Upper lobe of left lung (tissue), 6 donors: ENCODE results near the gene CLIC3. TPM values are rescaled to one million over a fixed set of nuclear protein-coding genes. Genes with fewer than 3 reads are reported as not detected.

Experiments
- ATAC-seq, 2 donors: fragments of 200-7000 bp; cut with Tn5 transposase; one replicate each; pipeline ENCODE4 v1.9.1; 2022; ENCODE audit warnings: mild to moderate bottlenecking in 2 of 2, moderate library complexity in 2 of 2; ENCODE audit not compliant: low FRiP score in 2 of 2
- DNase-seq, 2 donors: peaks; one replicate each; pipeline ENCODE4 v3.0.0-alpha.2; 2019 to 2020
- H3K27ac ChIP-seq, 4 donors: fragments of 200-600 bp; sonication (generic); one replicate each; pipeline ENCODE4 v1.5.1; 2016 to 2019
- H3K27me3 ChIP-seq, 4 donors: fragments of 200-600 bp; sonication (generic); one replicate each; pipeline ENCODE4 v1.5.1; 2017 to 2019
- H3K36me3 ChIP-seq, 4 donors: fragments of 200-600 bp; sonication (generic); one replicate each; pipeline ENCODE4 v1.5.1; 2016 to 2019
- H3K4me1 ChIP-seq, 4 donors: fragments of 200-600 bp; sonication (generic); one replicate each; pipeline ENCODE4 v1.5.1; 2018 to 2019
- H3K4me3 ChIP-seq, 4 donors: fragments of 200-600 bp; sonication (generic); one replicate each; pipeline ENCODE4 v1.5.1; 2017 to 2019; ENCODE audit warnings: mild to moderate bottlenecking in 2 of 4, moderate library complexity in 1 of 4
- H3K9me3 ChIP-seq, 4 donors: fragments of 200-600 bp; sonication (generic); one replicate each; pipeline ENCODE4 v1.5.1; 2018 to 2019
- CTCF ChIP-seq, 6 experiments: fragments of 450-650 bp in 4 of 6; fragments of 200-600 bp in 2 of 6; sonication (generic) in 2 of 6; IDR thresholded peaks; one replicate each; pipeline ENCODE4 v1.5.1; 2016 to 2019; ENCODE audit warnings: antibody characterized with exemption in 6 of 6
- EP300 ChIP-seq, 4 donors: sonication (generic); formaldehyde crosslinking; IDR thresholded peaks; one replicate each; pipeline ENCODE4 v1.5.1; 2017; ENCODE audit warnings: antibody characterized with exemption in 4 of 4, control low read depth in 2 of 4
- POLR2A ChIP-seq, 4 donors: fragments of 450-650 bp; IDR thresholded peaks; one replicate each; pipeline ENCODE4 v1.5.1; 2016 to 2017; ENCODE audit warnings: antibody characterized with exemption in 4 of 4, mild to moderate bottlenecking in 2 of 4
- POLR2AphosphoS5 ChIP-seq, 2 donors: sonication (generic); formaldehyde crosslinking; IDR thresholded peaks; one replicate each; pipeline ENCODE4 v1.5.1; 2017; ENCODE audit warnings: antibody characterized with exemption in 2 of 2
- WGBS, 2 donors: methylation state at CpG; one replicate each; pipeline ENCODE4 v1.1.5; 2017 to 2018; 5-methylcytosine and 5-hydroxymethylcytosine counted together
- total RNA-seq, 6 donors: library from RNA; depleted of rRNA in 4 of 6; stranded (reverse); fragments of >200 nt in 4 of 6; gene quantifications; one replicate each; pipeline versions ENCODE4 v1.1.0 to v1.2.1, GENCODE V29; 2016 to 2021
- donor health status: DM: no; HTN: no; CAD: no; lungs with moderate emphysema.
- donor health status: DM: no; HTN: yes; CAD: no; lungs with severe emphysema.

The CLIC3 gene
- total RNA-seq, 6 donors from 2014 or later = 41.9 to 132 (median 85.2) TPM

GRCh38 chr9:136991993-136992818 is 4.2 kb downstream of the CLIC3 start, which contains the start of gene PAXX:
Gene PAXX (plus strand): TSS chr9:136992422. CDS start chr9:136992444, 22 bp downstream.
- DNase-seq (peak; percentile 96 to 99), ATAC-seq (peak; percentile 92 to 96)
- Histone ChIP-seq H3K4me1 (peaks cover 46 to 60% (median 49%) of the 10 kb centered on the region in 4 donors), H3K9me3 (no peaks in the 10 kb centered on the region), H3K36me3 (peaks cover 0 to 12% (median 5%) of the 10 kb centered on the region in 4 donors), H3K27me3 (no peaks in the 10 kb centered on the region), H3K4me3 (peak within 1 kb of the TSS; percentile 69 to 90 (median 83)), H3K27ac (peak within 1 kb of the TSS; percentile 83 to 93 (median 88))
- WGBS, 2 donors = 0 to 1% methylated on average over 3 to 32 of the region's 92 CpGs
- TF ChIP-seq EP300 (IDR thresholded peaks at IDR 0.05) (no peak), POLR2AphosphoS5 (IDR thresholded peaks at IDR 0.05) (peak; percentile 19 to 28), POLR2A (IDR thresholded peaks at IDR 0.05) (peak in 2 of 4 donors; percentile 29 to 65), CTCF (IDR thresholded peaks at IDR 0.05) (peak in 3 of 6 experiments; percentile 16 to 37 (median 31))

GRCh38 chr9:136990242-136990911 is 6.0 kb downstream of the CLIC3 start:
- DNase-seq (no peak), ATAC-seq (no peak)
- WGBS, 2 donors = 61 to 80% methylated on average over 7 to 10 of the region's 10 CpGs
- no peak for TF ChIP-seq POLR2A (IDR thresholded peaks at IDR 0.05)
- no peak for TF ChIP-seq POLR2AphosphoS5 (IDR thresholded peaks at IDR 0.05)
- no peak for TF ChIP-seq EP300 (IDR thresholded peaks at IDR 0.05)
- TF ChIP-seq CTCF (IDR thresholded peaks at IDR 0.05) = no peak
- Histone ChIP-seq H3K27me3 (peaks cover 0 to 6% (median 5%) of the 10 kb centered on the region in 4 donors), H3K36me3 (peaks cover 0 to 12% (median 5%) of the 10 kb centered on the region in 4 donors), H3K4me1 (peaks cover 31 to 45% (median 33%) of the 10 kb centered on the region in 4 donors), H3K9me3 (no peaks in the 10 kb centered on the region), H3K27ac (peak overlapping the region in 2 of 4 donors; percentile 2 to 92), H3K4me3 (no peak overlapping the region)

- H3K4me3 ChIP-seq = no peak overlapping the region
- no peak overlapping the region for H3K27ac ChIP-seq
- no peak for TF ChIP-seq POLR2A (IDR thresholded peaks at IDR 0.05)
- no peak for TF ChIP-seq EP300 (IDR thresholded peaks at IDR 0.05)
- TF ChIP-seq POLR2AphosphoS5 (IDR thresholded peaks at IDR 0.05) = no peak
- no peak for TF ChIP-seq CTCF (IDR thresholded peaks at IDR 0.05)
- WGBS, 2 donors = 95 to 96% methylated on average over 4 of the region's 4 CpGs
- no peak for ATAC-seq
- peaks cover 0 to 2% (median under 1%) of the 10 kb centered on the region in 4 donors for H3K36me3 ChIP-seq
- no peak for DNase-seq
- peaks cover 0 to 18% (median 13%) of the 10 kb centered on the region in 4 donors for H3K27me3 ChIP-seq
- no peaks in the 10 kb centered on the region for H3K9me3 ChIP-seq
- peaks cover 22 to 36% (median 23%) of the 10 kb centered on the region in 4 donors for H3K4me1 ChIP-seq
Measured at GRCh38 chr9:136988872-136989271, 7.5 kb downstream of the CLIC3 start.

- peaks cover 15 to 33% (median 27%) of the 10 kb centered on the region in 4 donors for H3K4me1 ChIP-seq
- WGBS, 2 donors = 54 to 65% methylated on average over 4 to 24 of the region's 33 CpGs
- TF ChIP-seq CTCF (IDR thresholded peaks at IDR 0.05) (no peak), POLR2A (IDR thresholded peaks at IDR 0.05) (no peak), EP300 (IDR thresholded peaks at IDR 0.05) (no peak), POLR2AphosphoS5 (IDR thresholded peaks at IDR 0.05) (no peak)
- no peaks in the 10 kb centered on the region for H3K9me3 ChIP-seq
- H3K36me3 ChIP-seq = no peaks in the 10 kb centered on the region
- H3K27ac ChIP-seq = no peak overlapping the region
- no peak for ATAC-seq
- DNase-seq = peak in 1 of 2 donors; percentile 83
- no peak overlapping the region for H3K4me3 ChIP-seq
- H3K27me3 ChIP-seq = peaks cover 0 to 18% (median 13%) of the 10 kb centered on the region in 4 donors
Measured at GRCh38 chr9:136985853-136986252, 10.5 kb downstream of the CLIC3 start.
